T follicular helper cell (primary cell): ENCODE measurements around the gene EIF4E3.

Experiments used
- DNase-seq: peaks from one replicate; pipeline ENCODE4 v3.0.0-alpha.2; 2020; ENCODE audit warnings: low read depth

The EIF4E3 gene

DNA sequence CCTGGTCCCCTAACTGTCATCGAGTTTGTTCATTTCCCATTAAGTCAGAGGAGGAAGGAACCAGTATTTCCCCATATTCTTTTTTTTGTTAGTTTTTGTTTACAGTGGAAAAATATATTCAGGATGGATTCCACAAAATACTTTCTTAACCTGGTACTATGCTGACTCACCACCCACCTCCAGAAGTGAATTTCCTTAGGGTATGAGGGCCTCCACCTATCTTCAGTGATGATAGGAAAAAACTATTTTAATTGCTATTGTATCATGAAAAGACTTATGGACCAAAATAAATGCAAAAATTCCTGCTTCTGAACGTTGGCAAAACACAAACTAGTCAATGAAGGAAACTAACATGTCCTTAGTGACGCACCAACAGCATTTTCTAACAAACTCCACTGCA lies 77.5 kb downstream of the EIF4E3 start:
- no peak for DNase-seq

DNA sequence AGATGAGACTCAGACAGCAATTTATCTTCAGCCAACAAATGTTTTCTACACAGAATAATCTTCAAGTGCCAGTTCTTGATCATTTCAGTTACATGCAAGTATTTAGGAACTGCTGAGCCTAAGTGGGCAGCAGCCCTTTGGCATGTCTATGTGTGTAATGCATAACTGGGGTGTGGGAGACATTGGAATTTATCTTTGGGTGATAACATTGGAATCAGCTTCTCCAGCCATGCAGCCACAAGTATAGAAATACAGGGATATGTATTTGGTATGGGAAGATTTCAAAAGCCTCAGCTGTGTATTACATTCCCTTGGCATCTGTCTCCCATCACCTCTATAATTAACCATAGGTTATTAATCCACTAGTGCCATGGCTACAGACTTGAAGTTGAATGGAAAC lies 78.2 kb downstream of the EIF4E3 start:
- DNase-seq, result no peak

DNA sequence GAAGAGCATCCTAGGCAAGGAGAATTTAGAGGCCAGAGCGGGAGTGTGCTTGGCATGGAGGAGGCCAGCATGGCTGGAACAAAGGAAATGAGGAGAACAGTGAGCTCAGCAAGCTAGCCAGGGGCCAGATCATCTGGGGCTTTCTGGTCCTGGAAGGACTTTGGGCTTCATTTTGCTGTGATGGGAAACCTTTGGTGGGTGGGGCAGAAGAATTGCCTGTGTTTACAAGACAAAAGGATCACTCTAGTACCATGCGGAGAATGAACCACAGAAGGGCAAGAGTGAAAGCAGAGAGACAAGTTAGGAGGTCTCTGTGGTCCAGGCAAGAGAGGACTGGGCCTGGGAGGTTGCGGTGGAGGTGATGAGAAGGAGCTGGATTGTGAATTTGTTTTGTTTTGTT lies 80.1 kb downstream of the EIF4E3 start:
- DNase-seq, result no peak

DNA sequence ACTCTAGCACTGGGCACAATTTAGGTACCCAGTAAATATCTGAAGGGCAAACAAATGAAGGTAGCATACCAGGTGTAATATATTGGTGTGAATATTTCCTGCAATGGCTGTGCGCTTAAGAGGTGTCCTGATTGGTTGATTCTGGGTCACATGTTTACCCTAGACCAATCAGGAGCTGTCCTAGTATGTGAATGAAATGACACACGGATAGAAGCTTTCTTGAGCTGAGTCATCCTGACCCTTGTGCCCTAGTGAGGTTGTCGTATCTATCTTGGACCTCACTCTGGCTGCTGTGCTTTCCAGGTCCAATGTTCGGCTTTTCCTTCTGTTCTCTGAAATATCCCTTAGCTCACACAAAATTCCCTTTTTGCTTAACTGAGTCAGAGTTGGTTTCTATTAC lies 83.5 kb downstream of the EIF4E3 start:
- no peak for DNase-seq

DNA sequence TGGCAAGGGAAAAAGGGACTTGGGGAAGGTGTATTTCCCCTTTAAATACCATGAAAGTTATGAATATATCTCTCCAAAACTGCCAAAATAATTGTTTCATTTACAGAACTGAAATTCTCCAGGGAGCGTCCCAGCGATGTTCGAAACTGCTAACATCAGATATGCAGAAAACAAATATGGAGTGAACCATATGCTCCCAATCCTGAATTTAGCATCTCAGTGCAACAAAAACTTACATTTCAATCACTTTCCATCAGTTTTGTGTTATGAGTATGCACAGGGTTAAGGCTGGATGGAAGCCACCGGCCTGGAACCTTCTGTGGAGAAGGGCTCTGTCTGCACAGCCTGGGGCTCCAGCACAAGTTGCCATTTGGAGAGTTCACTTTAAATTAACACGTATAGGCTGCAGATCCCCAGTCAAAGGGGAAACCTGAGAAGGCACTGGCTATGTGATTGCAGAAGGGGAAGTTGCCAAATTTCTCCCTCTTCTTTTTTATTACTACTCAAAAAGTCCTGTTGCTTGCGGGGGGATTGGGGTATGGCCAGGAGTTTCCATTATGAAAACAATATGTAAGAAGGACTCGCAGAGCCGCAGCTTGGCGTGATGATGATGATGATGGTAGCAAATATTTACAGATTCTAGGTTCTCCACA lies 84.7 kb downstream of the EIF4E3 start:
- no peak for DNase-seq

DNA sequence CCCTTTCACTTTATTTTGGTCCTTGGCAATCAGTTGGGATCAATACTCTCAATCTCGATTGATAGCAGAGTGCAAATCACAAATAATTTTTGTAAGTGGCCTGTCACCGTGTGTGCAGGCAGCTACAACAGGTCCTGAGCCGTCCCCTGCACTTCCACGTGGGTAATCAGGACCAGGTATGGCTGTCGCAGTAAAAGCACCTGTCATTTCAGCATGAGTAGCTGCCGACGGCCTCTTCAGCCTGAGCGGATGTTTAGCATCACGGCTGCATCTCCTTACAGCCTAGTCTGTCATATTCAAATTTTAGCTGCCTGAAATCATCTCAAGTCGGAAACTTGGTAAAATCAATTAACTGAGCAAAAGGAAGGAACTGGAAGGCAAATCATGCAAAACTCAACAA lies 88.7 kb downstream of the EIF4E3 start:
- no peak for DNase-seq

DNA sequence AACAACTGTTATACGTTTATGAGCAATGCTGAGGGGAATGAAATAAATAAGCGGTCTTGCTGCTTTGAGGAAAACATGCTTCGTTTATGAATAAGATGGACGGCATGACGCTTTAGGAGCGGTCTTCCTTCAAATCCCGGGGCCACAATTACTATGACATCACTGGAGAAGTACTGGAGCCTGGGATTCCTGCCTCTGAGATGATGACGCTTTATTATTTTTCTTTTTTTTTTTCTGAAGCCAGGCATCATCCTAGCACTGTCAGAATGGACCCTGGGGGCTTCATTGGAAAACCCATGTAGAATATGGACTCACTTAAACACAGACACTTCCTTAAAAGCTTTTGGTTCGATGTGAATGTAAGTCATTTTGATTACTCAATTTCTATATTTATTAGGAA lies 89.2 kb downstream of the EIF4E3 start:
- no peak for DNase-seq

DNA sequence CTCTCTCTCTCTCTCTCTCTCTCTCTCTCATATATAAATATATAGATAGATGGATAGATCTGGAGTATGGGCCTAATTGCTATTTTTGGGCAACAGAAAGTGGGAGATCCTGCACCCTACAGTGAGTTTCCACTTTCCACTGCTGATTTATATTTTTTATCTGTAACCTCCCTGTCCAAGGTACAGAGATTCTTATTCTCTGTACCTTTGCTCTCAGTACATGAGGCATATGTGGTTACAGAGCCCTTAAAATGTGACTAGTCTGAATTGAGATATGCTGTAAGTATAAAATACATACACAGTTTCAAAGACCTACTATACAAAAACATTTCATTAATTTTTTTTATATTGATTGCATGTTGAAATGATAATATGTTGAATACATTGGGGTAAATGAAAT lies 90.5 kb downstream of the EIF4E3 start:
- DNase-seq, result no peak

DNA sequence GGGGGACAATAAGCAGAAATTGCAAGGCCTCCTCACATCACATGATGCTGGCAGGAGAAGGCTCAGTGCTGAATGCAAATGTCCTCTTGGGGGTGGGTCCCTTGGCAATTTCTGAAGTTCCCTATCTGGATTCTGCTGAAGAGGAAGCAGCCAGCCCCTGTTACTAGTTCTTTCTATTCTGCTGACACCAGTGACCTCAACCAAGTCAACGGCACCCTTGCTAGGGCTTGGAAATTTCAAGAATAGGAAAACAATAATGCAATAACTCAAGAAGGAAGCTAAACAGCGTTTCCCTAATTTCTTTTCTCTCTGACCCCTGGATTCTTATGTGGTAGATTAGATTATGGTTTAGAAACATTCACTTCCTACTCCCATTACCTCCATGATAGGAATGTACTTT lies 95.5 kb downstream of the EIF4E3 start:
- no peak for DNase-seq

DNA sequence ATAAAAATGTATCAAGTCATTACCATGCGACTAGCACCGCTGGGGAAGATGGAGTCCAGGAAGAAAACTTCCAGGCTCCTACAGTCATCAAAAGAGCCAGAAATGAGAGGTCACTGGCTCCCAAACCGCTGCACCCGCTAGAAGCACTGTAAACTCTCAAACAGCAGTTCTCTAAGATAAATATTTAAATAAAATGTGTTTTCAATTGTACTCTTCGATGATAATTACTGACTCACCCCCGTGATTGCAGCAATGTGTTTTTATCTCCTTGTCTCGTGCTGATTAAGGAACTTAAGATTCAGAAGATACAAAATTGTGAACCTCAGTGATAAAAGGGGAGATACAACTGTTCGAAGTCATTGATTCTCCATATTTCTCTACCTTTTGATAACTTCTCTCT lies 95.9 kb downstream of the EIF4E3 start:
- DNase-seq, result no peak

DNA sequence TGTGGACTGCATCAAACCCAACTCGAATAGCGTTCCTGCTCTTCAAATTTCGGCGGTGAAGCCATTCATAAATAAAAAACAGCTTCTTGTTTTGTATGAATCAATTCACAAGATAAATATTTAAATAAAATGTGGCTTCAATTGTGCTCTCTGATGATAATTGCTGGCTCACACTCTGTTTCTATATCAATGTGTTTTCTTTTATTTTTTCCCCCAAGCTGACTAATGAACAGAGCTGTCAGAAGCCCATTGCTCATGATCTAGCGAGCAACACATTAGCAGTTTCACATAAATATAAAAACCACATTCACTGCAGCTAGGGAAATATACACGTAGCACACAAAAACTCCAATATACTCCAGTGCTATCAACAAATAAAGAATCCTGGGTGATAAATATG lies 96.7 kb downstream of the EIF4E3 start:
- no peak for DNase-seq

DNA sequence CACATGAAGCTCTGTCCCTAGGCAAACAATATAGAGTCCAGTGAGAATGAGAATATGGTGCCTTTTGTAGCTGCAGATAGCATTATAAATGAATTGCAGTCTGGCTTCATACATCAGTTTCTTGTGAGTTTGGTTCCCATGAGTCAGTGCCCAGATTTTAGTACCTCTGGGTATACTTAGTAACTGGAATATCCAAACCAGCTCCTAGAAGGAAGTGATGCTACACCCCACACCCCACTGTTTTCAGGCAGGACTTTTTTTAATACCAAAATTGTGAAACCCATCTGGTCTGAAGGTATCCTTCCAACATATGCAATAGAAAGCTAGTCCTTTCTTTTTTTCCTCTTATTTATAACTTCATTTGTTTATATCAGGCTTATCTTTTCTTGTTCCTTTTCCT lies 99.5 kb downstream of the EIF4E3 start:
- DNase-seq, result no peak
